Measurements from ENCODE around the gene GPR162.
A peak's percentile ranks its signal among the peaks of the same experiment; 100 is the strongest.

Gene GPR162

GRCh38 chr12:6774499-6775062 is 47.0 kb upstream of the GPR162 start:
- no peak for TF ChIP-seq FOXP2 (optimal IDR thresholded peaks at IDR 0.05; ENCODE audit: borderline replicate concordance, extremely low read depth, extremely low read length, insufficient read depth)
- TF ChIP-seq SIN3A (IDR thresholded peaks at IDR 0.05; ENCODE audit: borderline replicate concordance, insufficient read depth, low read length) = no peak
- TF ChIP-seq TAF1 (IDR thresholded peaks at IDR 0.05; ENCODE audit: borderline replicate concordance, insufficient read depth, low read length) = no peak
- no peak for TF ChIP-seq POLR2AphosphoS5 (IDR thresholded peaks at IDR 0.05; ENCODE audit: low read depth, low read length)
- no peak for TF ChIP-seq REST (IDR thresholded peaks at IDR 0.05; ENCODE audit: insufficient read depth in 1 of 2, low read depth in 2 of 2, low read length in 2 of 2)

GRCh38 chr12:6775185-6776174 is 46.1 kb upstream of the GPR162 start:
- TF ChIP-seq SIN3A (IDR thresholded peaks at IDR 0.05; ENCODE audit: borderline replicate concordance, insufficient read depth, low read length) = no peak
- TF ChIP-seq TAF1 (IDR thresholded peaks at IDR 0.05; ENCODE audit: borderline replicate concordance, insufficient read depth, low read length) = no peak
- TF ChIP-seq POLR2AphosphoS5 (IDR thresholded peaks at IDR 0.05; ENCODE audit: low read depth, low read length) = no peak
- no peak for TF ChIP-seq FOXP2 (optimal IDR thresholded peaks at IDR 0.05; ENCODE audit: borderline replicate concordance, extremely low read depth, extremely low read length, insufficient read depth)

- TF ChIP-seq POLR2AphosphoS5 (IDR thresholded peaks at IDR 0.05; ENCODE audit: low read depth, low read length) (no peak), TAF1 (IDR thresholded peaks at IDR 0.05; ENCODE audit: borderline replicate concordance, insufficient read depth, low read length) (no peak), SIN3A (IDR thresholded peaks at IDR 0.05; ENCODE audit: borderline replicate concordance, insufficient read depth, low read length) (no peak), REST (IDR thresholded peaks at IDR 0.05; ENCODE audit: insufficient read depth in 1 of 2, low read depth in 2 of 2, low read length in 2 of 2) (no peak), FOXP2 (optimal IDR thresholded peaks at IDR 0.05; ENCODE audit: borderline replicate concordance, extremely low read depth, extremely low read length, insufficient read depth) (no peak)
These were observed 44.2 kb upstream of the GPR162 start for GRCh38 chr12:6777386-6777785.

GRCh38 chr12:6778217-6778573 is 43.4 kb upstream of the GPR162 start:
- TF ChIP-seq FOXP2 (optimal IDR thresholded peaks at IDR 0.05; ENCODE audit: borderline replicate concordance, extremely low read depth, extremely low read length, insufficient read depth) = no peak
- no peak for TF ChIP-seq SIN3A (IDR thresholded peaks at IDR 0.05; ENCODE audit: borderline replicate concordance, insufficient read depth, low read length)
- TF ChIP-seq TAF1 (IDR thresholded peaks at IDR 0.05; ENCODE audit: borderline replicate concordance, insufficient read depth, low read length) = no peak
- no peak for TF ChIP-seq POLR2AphosphoS5 (IDR thresholded peaks at IDR 0.05; ENCODE audit: low read depth, low read length)
- TF ChIP-seq REST (IDR thresholded peaks at IDR 0.05; ENCODE audit: insufficient read depth in 1 of 2, low read depth in 2 of 2, low read length in 2 of 2) = no peak

- TF ChIP-seq FOXP2 (optimal IDR thresholded peaks at IDR 0.05; ENCODE audit: borderline replicate concordance, extremely low read depth, extremely low read length, insufficient read depth) (peak; percentile 80), REST (IDR thresholded peaks at IDR 0.05; ENCODE audit: insufficient read depth in 1 of 2, low read depth in 2 of 2, low read length in 2 of 2) (0 out of 4 replicates have a peak, but pooled peaks of 1 of the 2 experiments have one; percentile 55), POLR2AphosphoS5 (IDR thresholded peaks at IDR 0.05; ENCODE audit: low read depth, low read length) (peak; percentile 46), SIN3A (IDR thresholded peaks at IDR 0.05; ENCODE audit: borderline replicate concordance, insufficient read depth, low read length) (peak; percentile 92), TAF1 (IDR thresholded peaks at IDR 0.05; ENCODE audit: borderline replicate concordance, insufficient read depth, low read length) (peak; percentile 66; the same call in 1 of the 2 replicates)
These were observed 42.8 kb upstream of the GPR162 start for GRCh38 chr12:6778574-6779550.
